ENCODE measurements around the gene LBH.

GRCh38 chr2:30261695-30262211 lies 30.4 kb downstream of the LBH start:
- TF ChIP-seq POLR2AphosphoS5 (IDR thresholded peaks at IDR 0.05) (no peak), CTCF (IDR thresholded peaks at IDR 0.05) (no peak), POLR2A (IDR thresholded peaks at IDR 0.05) (no peak)
